ENCODE data around the gene STON2.
"Not testable (repeated sequence)": the region's sequence is repeated elsewhere in the genome, so short reads cannot be mapped to it uniquely, and the experiment has no call there.

The STON2 gene

DNA sequence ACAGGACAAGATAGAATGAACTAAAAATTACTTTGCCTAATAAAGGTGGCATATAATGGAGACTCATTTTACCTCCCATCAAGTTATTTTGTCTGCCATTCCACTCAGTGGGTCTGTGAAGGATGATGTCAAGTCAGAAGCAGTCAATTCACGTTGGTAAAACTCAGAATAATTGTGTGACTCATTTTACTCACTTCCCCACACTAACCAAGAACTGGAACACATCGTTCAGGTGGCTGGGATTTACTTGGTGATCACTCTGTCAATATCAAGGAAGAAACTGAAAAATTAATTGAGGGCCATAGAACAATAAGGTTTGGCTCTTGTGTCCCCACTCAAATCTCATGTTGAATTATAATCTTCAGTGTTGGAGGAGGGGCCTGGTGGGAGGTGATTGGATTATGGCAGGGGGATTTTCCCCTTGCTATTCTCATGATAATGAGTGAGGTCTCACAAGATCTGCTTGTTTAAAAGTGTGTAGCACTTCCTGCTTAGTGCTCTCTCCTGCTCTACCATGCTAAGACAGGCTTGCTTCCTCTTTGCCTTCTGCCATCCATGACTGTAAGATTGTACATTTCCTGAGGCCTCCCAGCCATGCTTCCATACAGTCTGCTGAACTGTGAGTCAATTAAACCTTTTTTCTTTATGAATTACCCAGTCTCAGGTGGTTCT is 143.7 kb downstream of the STON2 start:
- Histone ChIP-seq H3K36me3 (ENCODE audit: insufficient read depth, low read depth, low read length) (peaks cover 16% of the 10 kb centered on the region; the same call in 1 of the 2 replicates), H3K9ac (ENCODE audit: low read depth, low read length) (no peak overlapping the region), H3K4me1 (ENCODE audit: insufficient read depth, low read length) (no peaks in the 10 kb centered on the region; the same call in 1 of the 2 replicates), H3K27ac (ENCODE audit: low read length) (no peak overlapping the region), H3K9me3 (ENCODE audit: insufficient read depth, low read depth, low read length) (no peaks in the 10 kb centered on the region), H3K4me3 (ENCODE audit: low read length) (no peak overlapping the region), H3K27me3 (ENCODE audit: insufficient read depth, low read length) (no peaks in the 10 kb centered on the region)

DNA sequence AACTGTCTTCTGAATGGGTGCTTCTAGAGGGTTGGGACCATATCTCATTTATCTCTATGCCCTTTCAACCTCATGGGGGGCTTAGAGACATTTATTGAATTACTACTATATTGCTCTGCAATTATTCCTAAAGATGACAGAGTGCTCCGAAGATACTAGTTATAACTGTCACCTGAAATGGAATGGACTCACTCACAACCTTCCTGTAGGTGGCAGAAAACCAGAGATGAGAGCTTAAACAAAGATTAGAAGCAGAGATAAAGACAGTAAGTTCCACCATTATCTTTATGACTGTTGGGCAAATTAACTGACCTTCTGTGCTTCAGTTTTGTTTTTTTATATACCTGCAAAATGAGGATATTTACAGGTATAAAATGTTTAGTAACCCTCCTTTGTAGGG is 147.8 kb downstream of the STON2 start:
- H3K27me3 ChIP-seq (ENCODE audit: insufficient read depth, low read length) = no peaks in the 10 kb centered on the region
- no peak overlapping the region for H3K4me3 ChIP-seq (ENCODE audit: low read length)

GRCh38 chr14:81247271-81247766 is 152.8 kb downstream of the STON2 start:
- Histone ChIP-seq H3K27ac (ENCODE audit: low read length) (no peak overlapping the region), H3K4me1 (ENCODE audit: insufficient read depth, low read length) (no peaks in the 10 kb centered on the region), H3K9ac (ENCODE audit: low read depth, low read length) (no peak overlapping the region), H3K9me3 (ENCODE audit: insufficient read depth, low read depth, low read length) (peaks cover 4% of the 10 kb centered on the region; the same call in 1 of the 2 replicates), H3K36me3 (ENCODE audit: insufficient read depth, low read depth, low read length) (no peaks in the 10 kb centered on the region), H3K4me3 (ENCODE audit: low read length) (no peak overlapping the region), H3K27me3 (ENCODE audit: insufficient read depth, low read length) (no peaks in the 10 kb centered on the region)

More for the DNA sequence above, 147.8 kb downstream of the STON2 start:
- no peaks in the 10 kb centered on the region for H3K9me3 ChIP-seq (ENCODE audit: insufficient read depth, low read depth, low read length)
- no peak overlapping the region for H3K27ac ChIP-seq (ENCODE audit: low read length)
- H3K9ac ChIP-seq (ENCODE audit: low read depth, low read length) = no peak overlapping the region
- no peaks in the 10 kb centered on the region for H3K36me3 ChIP-seq (ENCODE audit: insufficient read depth, low read depth, low read length)
- H3K4me1 ChIP-seq (ENCODE audit: insufficient read depth, low read length) = no peaks in the 10 kb centered on the region; the same call in 1 of the 2 replicates

- Histone ChIP-seq H3K27ac (ENCODE audit: low read length) (no peak overlapping the region), H3K36me3 (ENCODE audit: insufficient read depth, low read depth, low read length) (no peaks in the 10 kb centered on the region), H3K9ac (ENCODE audit: low read depth, low read length) (no peak overlapping the region), H3K27me3 (ENCODE audit: insufficient read depth, low read length) (no peaks in the 10 kb centered on the region), H3K4me3 (ENCODE audit: low read length) (no peak overlapping the region), H3K4me1 (ENCODE audit: insufficient read depth, low read length) (no peaks in the 10 kb centered on the region), H3K9me3 (ENCODE audit: insufficient read depth, low read depth, low read length) (peaks cover 4% of the 10 kb centered on the region; the same call in 1 of the 2 replicates)
These were observed 153.5 kb downstream of the STON2 start for GRCh38 chr14:81246461-81247270.

- H3K4me1 ChIP-seq (ENCODE audit: insufficient read depth, low read length) = no peaks in the 10 kb centered on the region
- H3K36me3 ChIP-seq (ENCODE audit: insufficient read depth, low read depth, low read length) = no peaks in the 10 kb centered on the region
- no peak overlapping the region for H3K9ac ChIP-seq (ENCODE audit: low read depth, low read length)
- no peaks in the 10 kb centered on the region for H3K27me3 ChIP-seq (ENCODE audit: insufficient read depth, low read length)
- no peak overlapping the region for H3K4me3 ChIP-seq (ENCODE audit: low read length)
- H3K9me3 ChIP-seq (ENCODE audit: insufficient read depth, low read depth, low read length) = peaks cover 4% of the 10 kb centered on the region; the same call in 1 of the 2 replicates
- H3K27ac ChIP-seq (ENCODE audit: low read length) = no peak overlapping the region
These were observed 154.4 kb downstream of the STON2 start for GRCh38 chr14:81245771-81246170.

DNA sequence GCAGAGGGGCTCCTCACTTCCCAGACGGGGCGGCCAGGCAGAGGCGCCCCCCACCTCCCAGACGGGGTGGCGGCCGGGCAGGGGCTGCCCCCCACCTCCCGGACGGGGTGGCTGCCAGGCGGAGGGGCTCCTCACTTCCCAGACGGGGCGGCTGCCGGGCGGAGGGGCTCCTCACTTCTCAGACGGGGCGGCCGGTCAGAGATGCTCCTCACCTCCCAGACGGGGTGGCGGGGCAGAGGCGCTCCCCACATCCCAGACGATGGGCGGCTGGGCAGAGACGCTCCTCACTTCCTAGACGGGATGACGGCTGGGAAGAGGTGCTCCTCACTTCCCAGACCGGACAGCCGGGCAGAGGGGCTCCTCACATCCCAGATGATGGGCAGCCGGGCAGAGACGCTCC is 155.7 kb downstream of the STON2 start:
- H3K9ac ChIP-seq (ENCODE audit: low read depth, low read length); H3K4me1 ChIP-seq (ENCODE audit: insufficient read depth, low read length); H3K36me3 ChIP-seq (ENCODE audit: insufficient read depth, low read depth, low read length); H3K27me3 ChIP-seq (ENCODE audit: insufficient read depth, low read length); H3K9me3 ChIP-seq (ENCODE audit: insufficient read depth, low read depth, low read length); H3K27ac ChIP-seq (ENCODE audit: low read length); H3K4me3 ChIP-seq (ENCODE audit: low read length): not testable (repeated sequence)

DNA sequence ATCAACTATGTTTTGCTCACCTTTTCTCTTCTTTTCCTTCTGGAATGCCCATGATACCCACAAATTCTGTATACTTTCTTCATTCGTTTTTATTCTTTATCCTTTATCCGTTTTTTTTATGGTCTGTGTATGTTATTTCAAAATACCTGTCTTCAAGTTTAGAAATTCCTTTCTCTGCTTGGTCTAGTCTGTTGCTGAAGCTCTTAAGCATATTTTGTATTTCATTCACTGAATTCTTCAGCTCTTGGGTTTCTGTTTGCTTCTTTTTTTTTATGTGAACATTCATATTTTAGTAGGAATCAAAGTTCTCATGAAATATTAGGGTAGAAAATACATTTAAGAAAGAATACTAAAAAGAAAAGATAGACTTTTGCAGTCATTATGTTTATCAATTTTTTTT is 156.6 kb downstream of the STON2 start:
- Histone ChIP-seq H3K9me3 (ENCODE audit: insufficient read depth, low read depth, low read length) (peaks cover 4% of the 10 kb centered on the region; the same call in 1 of the 2 replicates), H3K27me3 (ENCODE audit: insufficient read depth, low read length) (no peaks in the 10 kb centered on the region)

DNA sequence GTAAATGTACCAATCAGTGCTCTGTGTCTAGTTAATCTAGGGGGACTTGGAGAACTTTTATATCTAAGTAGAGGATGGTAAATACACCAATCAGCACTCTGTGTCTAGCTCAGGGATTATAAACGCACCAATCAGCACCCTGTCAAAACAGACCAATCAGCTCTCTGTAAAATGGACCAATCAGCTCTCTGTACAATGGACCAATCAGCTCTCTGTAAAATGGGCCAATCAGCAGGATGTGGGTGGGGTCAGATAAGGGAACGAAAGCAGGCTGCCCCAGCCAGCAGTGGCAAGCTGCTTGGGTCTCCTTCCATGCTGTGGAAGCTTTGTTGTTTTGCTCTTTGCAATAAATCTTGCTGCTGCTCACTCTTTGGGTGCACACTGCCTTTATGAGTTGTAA is 163.3 kb downstream of the STON2 start:
- not testable (repeated sequence) for H3K9ac ChIP-seq (ENCODE audit: low read depth, low read length); H3K27me3 ChIP-seq (ENCODE audit: insufficient read depth, low read length); H3K36me3 ChIP-seq (ENCODE audit: insufficient read depth, low read depth, low read length); H3K4me3 ChIP-seq (ENCODE audit: low read length); H3K9me3 ChIP-seq (ENCODE audit: insufficient read depth, low read depth, low read length); H3K4me1 ChIP-seq (ENCODE audit: insufficient read depth, low read length); H3K27ac ChIP-seq (ENCODE audit: low read length)

More for the DNA sequence above, 156.6 kb downstream of the STON2 start:
- Histone ChIP-seq H3K36me3 (ENCODE audit: insufficient read depth, low read depth, low read length) (no peaks in the 10 kb centered on the region), H3K9ac (ENCODE audit: low read depth, low read length) (no peak overlapping the region), H3K4me3 (ENCODE audit: low read length) (no peak overlapping the region), H3K4me1 (ENCODE audit: insufficient read depth, low read length) (no peaks in the 10 kb centered on the region), H3K27ac (ENCODE audit: low read length) (no peak overlapping the region)

DNA sequence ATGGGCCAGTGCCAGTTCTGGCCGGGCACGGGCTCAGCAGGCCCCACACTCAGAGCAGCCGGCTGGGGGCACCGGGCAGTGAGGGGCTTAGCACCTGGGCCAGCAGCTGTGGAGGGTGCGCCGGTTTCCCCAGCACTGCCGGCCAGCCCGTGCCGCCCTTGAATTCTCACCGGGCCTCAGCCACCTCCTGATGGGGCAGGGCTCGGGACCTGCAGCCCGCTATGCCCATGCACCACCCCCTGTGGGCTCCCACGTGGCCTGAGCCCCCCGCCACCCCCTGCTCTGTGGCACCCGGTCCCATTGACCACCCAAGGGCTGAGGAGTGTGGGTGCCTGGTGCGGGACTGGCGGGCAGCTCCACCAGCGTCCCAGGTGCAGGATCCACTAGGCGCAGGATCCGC is 164.0 kb downstream of the STON2 start:
- Histone ChIP-seq H3K9me3 (ENCODE audit: insufficient read depth, low read depth, low read length) (no peaks in the 10 kb centered on the region), H3K9ac (ENCODE audit: low read depth, low read length) (no peak overlapping the region), H3K4me3 (ENCODE audit: low read length) (no peak overlapping the region), H3K27ac (ENCODE audit: low read length) (no peak overlapping the region), H3K27me3 (ENCODE audit: insufficient read depth, low read length) (no peaks in the 10 kb centered on the region), H3K36me3 (ENCODE audit: insufficient read depth, low read depth, low read length) (no peaks in the 10 kb centered on the region), H3K4me1 (ENCODE audit: insufficient read depth, low read length) (peaks cover 5% of the 10 kb centered on the region; the same call in 1 of the 2 replicates)

DNA sequence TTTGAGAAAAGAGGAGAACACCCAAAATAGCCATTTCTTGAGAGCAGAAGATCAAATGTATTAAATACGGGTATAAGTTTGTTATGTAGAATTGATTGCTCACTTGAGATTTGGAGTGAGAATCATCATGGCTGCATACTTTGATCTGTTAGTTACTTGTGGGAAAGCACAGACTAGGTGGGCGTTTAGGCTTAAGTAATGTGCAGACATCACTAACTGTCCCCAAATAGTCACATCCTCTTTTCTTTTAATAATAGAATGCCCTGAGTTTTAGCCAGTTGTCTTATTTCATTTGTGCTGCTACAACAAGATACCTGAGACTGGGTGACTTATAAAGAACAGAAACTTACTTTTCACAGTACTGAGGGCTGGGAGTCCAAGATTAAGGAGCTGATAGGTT is 165.0 kb downstream of the STON2 start:
- Histone ChIP-seq H3K27me3 (ENCODE audit: insufficient read depth, low read length) (no peaks in the 10 kb centered on the region), H3K36me3 (ENCODE audit: insufficient read depth, low read depth, low read length) (no peaks in the 10 kb centered on the region), H3K27ac (ENCODE audit: low read length) (no peak overlapping the region), H3K9ac (ENCODE audit: low read depth, low read length) (no peak overlapping the region), H3K9me3 (ENCODE audit: insufficient read depth, low read depth, low read length) (peaks cover 5% of the 10 kb centered on the region; the same call in 1 of the 2 replicates), H3K4me3 (ENCODE audit: low read length) (no peak overlapping the region), H3K4me1 (ENCODE audit: insufficient read depth, low read length) (peaks cover 5% of the 10 kb centered on the region; the same call in 1 of the 2 replicates)

GRCh38 chr14:81234278-81234677 is 165.8 kb downstream of the STON2 start:
- Histone ChIP-seq H3K4me3 (ENCODE audit: low read length) (no peak overlapping the region), H3K9ac (ENCODE audit: low read depth, low read length) (no peak overlapping the region), H3K36me3 (ENCODE audit: insufficient read depth, low read depth, low read length) (no peaks in the 10 kb centered on the region), H3K27me3 (ENCODE audit: insufficient read depth, low read length) (no peaks in the 10 kb centered on the region), H3K9me3 (ENCODE audit: insufficient read depth, low read depth, low read length) (peaks cover 5% of the 10 kb centered on the region; the same call in 1 of the 2 replicates), H3K4me1 (ENCODE audit: insufficient read depth, low read length) (peaks cover 5% of the 10 kb centered on the region; the same call in 1 of the 2 replicates), H3K27ac (ENCODE audit: low read length) (no peak overlapping the region)
